HCT116 (cell line): ENCODE data around the gene ZNF284. TPM values are rescaled to one million over a fixed set of nuclear protein-coding genes. Genes with fewer than 3 reads are reported as not detected.

Experiments used
- total RNA-seq: library from RNA; stranded (reverse); gene quantifications from one replicate; pipeline ENCODE4 v1.2.1, GENCODE V29; 2021; ENCODE audit not compliant: unreplicated experiment

The ZNF284 gene
- total RNA-seq, 1 experiment from 2014 or later: not detected

Other genes starting within 250 kb of the ZNF284 start
- 7.6 TPM for gene ZNF283, start 244.8 kb upstream of the ZNF284 start, total RNA-seq
- not detected for gene ZNF404, start 188.2 kb upstream of the ZNF284 start, total RNA-seq
- 15.2 TPM for gene ZNF45, start 136.9 kb upstream of the ZNF284 start, total RNA-seq
- gene ZNF221, start 120.9 kb upstream of the ZNF284 start, total RNA-seq: 2.5 TPM
- gene ZNF155, start 88.0 kb upstream of the ZNF284 start, total RNA-seq: 2.2 TPM
- gene ZNF230, start 69.2 kb upstream of the ZNF284 start, total RNA-seq: 2.8 TPM
- 3.0 TPM for gene ZNF222, start 46.8 kb upstream of the ZNF284 start, total RNA-seq
- 0.27 TPM for gene ZNF223, start 20.1 kb upstream of the ZNF284 start, total RNA-seq
- 15.1 TPM for gene ZNF224, start 22.2 kb downstream of the ZNF284 start, total RNA-seq
- gene ZNF225, start 41.2 kb downstream of the ZNF284 start, total RNA-seq: 2.8 TPM
- gene ZNF234, start 69.4 kb downstream of the ZNF284 start, total RNA-seq: 3.4 TPM
- gene ZNF226, start 92.9 kb downstream of the ZNF284 start, total RNA-seq: 17.4 TPM
- gene ZNF227, start 140.4 kb downstream of the ZNF284 start, total RNA-seq: 14.4 TPM
- 0.30 TPM for gene ZNF233, start 187.7 kb downstream of the ZNF284 start, total RNA-seq
- 5.7 TPM for gene ZNF235, start 232.9 kb downstream of the ZNF284 start, total RNA-seq